IMR-90 (cell line): ENCODE data around the gene AUTS2. TPM values are rescaled to one million over a fixed set of nuclear protein-coding genes. Genes with fewer than 3 reads are reported as not detected.

ENCODE experiments used
- ATAC-seq: fragments of 200-7000 bp; cut with Tn5 transposase; 2 replicates; pipeline ENCODE4 v1.9.1; 2020; ENCODE audit warnings: low read depth, mild to moderate bottlenecking, moderate library complexity
- BruUV-seq: library from RNA; stranded (reverse); fragments of 400-500 nt; replicated peaks from 2 replicates; lab custom pipeline; 2021; lab: Mats Ljungman, UMichigan
- CTCF ChIA-PET: fragments of 300-600 bp; formaldehyde crosslinking; extraction: SDS; loops from one replicate; lab custom pipeline; 2021; ENCODE audit warnings: antibody characterized with exemption; lab: Yijun Ruan, JAX
- POLR2A ChIA-PET: fragments of 300-600 bp; sonication (Branson Sonifier 250); formaldehyde crosslinking; loops from one replicate; lab custom pipeline; 2022; ENCODE audit warnings: antibody characterized with exemption; ENCODE audit not compliant: unreplicated experiment; lab: Charles Lee
- DNase-seq: peaks from one replicate; pipeline ENCODE4 v3.0.0; 2013
- H2AFZ ChIP-seq: replicated peaks from 2 replicates; pipeline ENCODE3; 2013; ENCODE audit warnings: low read length, mild to moderate bottlenecking; ENCODE audit not compliant: poor library complexity
- H2AK5ac ChIP-seq: 2 replicates; pipeline ENCODE4 v1.6.1; 2013; ENCODE audit warnings: low read depth, low read length, inconsistent platforms
- H2AK9ac ChIP-seq: replicated peaks from 2 replicates; pipeline ENCODE3; 2013; ENCODE audit warnings: mild to moderate bottlenecking, low read depth, low read length, moderate library complexity; ENCODE audit not compliant: poor library complexity
- H2BK120ac ChIP-seq: 2 replicates; pipeline ENCODE4 v1.6.1; 2013; ENCODE audit warnings: low read depth, low read length, inconsistent platforms
- H2BK15ac ChIP-seq: 3 replicates; pipeline ENCODE4 v1.6.1; 2013; ENCODE audit warnings: low read depth, low read length, inconsistent platforms
- H2BK20ac ChIP-seq: 2 replicates; pipeline ENCODE4 v1.6.1; 2013; ENCODE audit warnings: low read depth, mild to moderate bottlenecking, inconsistent platforms, low read length, moderate library complexity
- H2BK5ac ChIP-seq: 2 replicates; pipeline ENCODE4 v1.6.1; 2013; ENCODE audit warnings: mild to moderate bottlenecking, low read depth, low read length, inconsistent platforms; ENCODE audit not compliant: poor library complexity, severe bottlenecking
- H3K14ac ChIP-seq: replicated peaks from 2 replicates; pipeline ENCODE4 v1.6.1; 2013; ENCODE audit warnings: low read depth, low read length, inconsistent platforms
- H3K18ac ChIP-seq: 2 replicates; pipeline ENCODE4 v1.6.1; 2013; ENCODE audit warnings: low read depth, low read length, control low read depth
- H3K23ac ChIP-seq: 2 replicates; pipeline ENCODE4 v1.6.1; 2013; ENCODE audit warnings: low read depth, low read length, inconsistent platforms
- H3K27ac ChIP-seq: 2 replicates; pipeline ENCODE4 v1.5.1; 2013; ENCODE audit warnings: mild to moderate bottlenecking, control low read depth, low read length; ENCODE audit not compliant: insufficient read depth
- H3K27me3 ChIP-seq: 2 replicates; pipeline ENCODE4 v1.6.1; 2013; ENCODE audit warnings: low read length; ENCODE audit not compliant: control insufficient read depth, insufficient read depth
- H3K36me3 ChIP-seq: 2 replicates; pipeline ENCODE4 v1.6.1; 2013; ENCODE audit warnings: low read length, mixed read lengths; ENCODE audit not compliant: control insufficient read depth, insufficient read depth
- H3K4ac ChIP-seq: 2 replicates; pipeline ENCODE4 v1.6.1; 2013; ENCODE audit warnings: low read depth, low read length, inconsistent platforms
- H3K4me1 ChIP-seq: 2 replicates; pipeline ENCODE4 v1.6.1; 2013; ENCODE audit warnings: low read length, mixed read lengths; ENCODE audit not compliant: control insufficient read depth, insufficient read depth
- H3K4me2 ChIP-seq: 2 replicates; pipeline ENCODE4 v1.6.1; 2013; ENCODE audit warnings: low read depth, mild to moderate bottlenecking, control low read depth, low read length, moderate library complexity
- H3K4me3 ChIP-seq: 2 replicates; pipeline ENCODE4 v1.5.1; 2013; ENCODE audit warnings: low read depth, mild to moderate bottlenecking, control low read depth, low read length, moderate library complexity; ENCODE audit not compliant: insufficient read depth
- H3K56ac ChIP-seq: 2 replicates; pipeline ENCODE4 v1.6.1; 2013; ENCODE audit warnings: low read length, inconsistent platforms; ENCODE audit not compliant: insufficient read depth; ENCODE audit errors: extremely low read depth
- H3K79me1 ChIP-seq, 2 experiments: 2 replicates each; pipeline ENCODE4 v1.6.1; 2013; ENCODE audit warnings: low read length in 2 of 2, inconsistent platforms in 1 of 2, low read depth in 1 of 2
- H3K9ac ChIP-seq: 2 replicates; pipeline ENCODE4 v1.6.1; 2013; ENCODE audit warnings: low read depth, low read length, control low read depth
- H3K9me1 ChIP-seq: 2 replicates; pipeline ENCODE4 v1.6.1; 2013; ENCODE audit warnings: low read length, inconsistent platforms; ENCODE audit not compliant: insufficient read depth
- H3K9me3 ChIP-seq: 2 replicates; pipeline ENCODE4 v1.6.1; 2013; ENCODE audit warnings: low read length; ENCODE audit not compliant: control insufficient read depth, insufficient read depth
- H4K20me1 ChIP-seq: 2 replicates; pipeline ENCODE4 v1.6.1; 2013; ENCODE audit warnings: low read length, inconsistent platforms; ENCODE audit not compliant: insufficient read depth
- H4K5ac ChIP-seq: 2 replicates; pipeline ENCODE4 v1.6.1; 2013; ENCODE audit warnings: mild to moderate bottlenecking, low read depth, low read length, control low read depth
- H4K8ac ChIP-seq, 2 experiments: 2 replicates each; pipeline ENCODE4 v1.6.1; 2013; ENCODE audit warnings: low read depth in 2 of 2, low read length in 2 of 2, control low read depth in 1 of 2, inconsistent platforms in 1 of 2
- H4K91ac ChIP-seq: 2 replicates; pipeline ENCODE4 v1.6.1; 2013; ENCODE audit warnings: low read depth, low read length, inconsistent platforms; ENCODE audit not compliant: insufficient read depth
- CEBPB ChIP-seq: IDR thresholded peaks from 2 replicates; pipeline ENCODE4 v1.6.1; 2012; ENCODE audit warnings: low read depth, low read length, improper control_type of control experiment
- CHD1 ChIP-seq: IDR thresholded peaks from 2 replicates; pipeline ENCODE4 v1.6.1; 2012; ENCODE audit warnings: low read depth, low read length, improper control_type of control experiment
- MAFK ChIP-seq: IDR thresholded peaks from 2 replicates; pipeline ENCODE4 v1.6.1; 2012; ENCODE audit warnings: low read depth, low read length, improper control_type of control experiment
- MAZ ChIP-seq: IDR thresholded peaks from 2 replicates; pipeline ENCODE4 v1.6.1; 2012; ENCODE audit warnings: low read depth, mild to moderate bottlenecking, low read length, improper control_type of control experiment, moderate library complexity, borderline replicate concordance
- NFE2L2 ChIP-seq: fragments of 150-350 bp; IDR thresholded peaks from 2 replicates; pipeline ENCODE4 v1.6.1; 2016; ENCODE audit warnings: low read depth, mild to moderate bottlenecking, low read length
- POLR2A ChIP-seq: IDR thresholded peaks from 2 replicates; pipeline ENCODE4 v1.6.1; 2012; ENCODE audit warnings: mild to moderate bottlenecking, low read depth, low read length
- RFX5 ChIP-seq: IDR thresholded peaks from 2 replicates; pipeline ENCODE4 v1.8.0; 2012; ENCODE audit warnings: low read depth, mild to moderate bottlenecking, low read length, moderate library complexity
- SMC3 ChIP-seq: fragments of 150-350 bp; IDR thresholded peaks from 2 replicates; pipeline ENCODE4 v1.6.1; 2016; ENCODE audit warnings: low read depth, mild to moderate bottlenecking, antibody characterized with exemption, low read length, moderate library complexity
- WGBS, 2 experiments: methylation state at CpG; one replicate each; pipeline versions ENCODE4 v1.1.5 to v1.1.7; 2013; ENCODE audit warnings: missing lambda C conversion rate in 2 of 2; ENCODE audit not compliant: insufficient read length in 1 of 2; ENCODE audit errors: extremely low coverage in 2 of 2; 5-methylcytosine and 5-hydroxymethylcytosine counted together
- dilution Hi-C: fragments of 300-500 bp; cut with HindIII; formaldehyde crosslinking; loops from one replicate; pipeline ENCODE4 v1.14.3; 2018; ENCODE audit warnings: low sequenced_read_pairs; ENCODE audit not compliant: unreplicated experiment
- in situ Hi-C: fragments of 300-500 bp; cut with MboI; formaldehyde crosslinking; loops from 3 replicates; pipeline ENCODE4 v1.14.3; 2019; ENCODE audit warnings: low sequenced_read_pairs, inconsistent platforms, mixed read lengths
- intact Hi-C: fragments of 100-400 bp; cut with micrococcal nuclease; formaldehyde crosslinking; loops from 2 replicates; pipeline ENCODE4 v1.10.0; 2022
- polyA plus RNA-seq, 3 experiments: library from polyadenylated mRNA; depleted of rRNA; stranded (reverse); fragments of >200 nt; gene quantifications; 2 replicates each; pipeline ENCODE4 v1.2.3, GENCODE V29; 2012; ENCODE audit warnings: low replicate concordance in 1 of 3
- total RNA-seq: library from RNA; depleted of rRNA; stranded (reverse); fragments of >200 nt; gene quantifications from 2 replicates; pipeline ENCODE4 v1.2.3, GENCODE V29; 2012
- TF ChIP-seq, protein P1 (sequence below): fragments of 150-350 bp; IDR thresholded peaks from 2 replicates; pipeline ENCODE4 v1.6.1; 2016; ENCODE audit warnings: low read depth, mild to moderate bottlenecking, low read length, moderate library complexity, borderline replicate concordance

The AUTS2 gene
- total and polyA plus RNA-seq, 2 of the 4 experiments (the other 2 are of a cell fraction), result 0.90 to 3.0 TPM

GRCh38 chr7:70577078-70577477, 978.8 kb downstream of the AUTS2 start:
- Histone ChIP-seq H4K5ac (no peak overlapping the region), H2BK120ac (no peak overlapping the region)
- TF ChIP-seq CEBPB (no peak), RFX5 (no peak), POLR2A (no peak), MAZ (no peak), CHD1 (no peak), MAFK (no peak), SMC3 (no peak), NFE2L2 (no peak)
- TF ChIP-seq, protein P1, sequence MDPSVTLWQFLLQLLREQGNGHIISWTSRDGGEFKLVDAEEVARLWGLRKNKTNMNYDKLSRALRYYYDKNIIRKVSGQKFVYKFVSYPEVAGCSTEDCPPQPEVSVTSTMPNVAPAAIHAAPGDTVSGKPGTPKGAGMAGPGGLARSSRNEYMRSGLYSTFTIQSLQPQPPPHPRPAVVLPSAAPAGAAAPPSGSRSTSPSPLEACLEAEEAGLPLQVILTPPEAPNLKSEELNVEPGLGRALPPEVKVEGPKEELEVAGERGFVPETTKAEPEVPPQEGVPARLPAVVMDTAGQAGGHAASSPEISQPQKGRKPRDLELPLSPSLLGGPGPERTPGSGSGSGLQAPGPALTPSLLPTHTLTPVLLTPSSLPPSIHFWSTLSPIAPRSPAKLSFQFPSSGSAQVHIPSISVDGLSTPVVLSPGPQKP, result no peak

More at GRCh38 chr7:70577078-70577477, 978.8 kb downstream of the AUTS2 start:
- Histone ChIP-seq H2AK5ac (no peak overlapping the region), H4K91ac (no peak overlapping the region), H2BK20ac (no peak overlapping the region), H3K9me1 (no peaks in the 10 kb centered on the region), H3K14ac (no peak overlapping the region), H2AFZ (no peak overlapping the region), H3K4ac (no peak overlapping the region), H2AK9ac (no peak overlapping the region), H4K8ac (no peak overlapping the region), H3K9me3 (no peaks in the 10 kb centered on the region), H3K18ac (no peak overlapping the region), H3K4me1 (no peaks in the 10 kb centered on the region), H3K4me2 (no peak overlapping the region), H2BK15ac (no peak overlapping the region), H3K56ac (no peak overlapping the region), H3K79me1 (no peaks in the 10 kb centered on the region), H3K23ac (no peak overlapping the region), H3K36me3 (no peaks in the 10 kb centered on the region), H3K9ac (no peak overlapping the region), H2BK5ac (no peak overlapping the region), H4K20me1 (no peaks in the 10 kb centered on the region), H3K27me3 (no peaks in the 10 kb centered on the region), H3K27ac (no peak overlapping the region), H3K4me3 (no peak overlapping the region)
- dilution Hi-C loops (no loop called here), in situ Hi-C loops (no loop called here), intact Hi-C loops (no loop called here)
- no CpG with 5 or more reads among the region's 2 CpGs for WGBS, 2 experiments
- ATAC-seq (no peak), DNase-seq (no peak)
- POLR2A ChIA-PET, result no interaction called here
- no TSS peak for BruUV-seq
- CTCF ChIA-PET, result no interaction called here
